ENCODE data around the gene PCDHGA1. TPM values are rescaled to one million over a fixed set of nuclear protein-coding genes. Genes with fewer than 3 reads are reported as not detected.

Gene PCDHGA1
- total RNA-seq, 1 experiment from 2014 or later: 0.63 TPM

- Mint-ChIP-seq H3K27me3 (ENCODE audit: low read depth) (peaks cover 23% of the 10 kb centered on the region), H3K36me3 (ENCODE audit: insufficient read depth in 1 of 3, low read depth in 3 of 3) (peaks cover 5 to 10% (median 6%) of the 10 kb centered on the region in 3 experiments; a peak in 4 of 7 replicates), H3K27ac (peak overlapping the region in 2 of 3 experiments; percentile 46 to 67; a peak in 4 of 7 replicates), H3K4me1 (peaks cover 33 to 38% of the 10 kb centered on the region in 2 experiments), H3K9me3 (no peaks in the 10 kb centered on the region), H3K4me3 (peak overlapping the region; percentile 76 to 88)
- H3K56ac ChIP-seq (ENCODE audit: insufficient read length, low read depth, low read length): no peak overlapping the region
- H3K18ac ChIP-seq (ENCODE audit: insufficient read length, low read depth, low read length): no peak overlapping the region
- H2BK120ac ChIP-seq (ENCODE audit: low read depth, low read length, poor library complexity, severe bottlenecking): no peak overlapping the region
- H4K91ac ChIP-seq (ENCODE audit: insufficient read length, low read depth, low read length): no peak overlapping the region
- H3K14ac ChIP-seq (ENCODE audit: insufficient read depth, low read length): no peak overlapping the region
- H2BK20ac ChIP-seq (ENCODE audit: low read depth, low read length, poor library complexity, severe bottlenecking): no peak overlapping the region
- H3K27me3 ChIP-seq (ENCODE audit: insufficient read depth, low read length): peaks cover 8% of the 10 kb centered on the region; the same call in 1 of the 2 replicates
- H3K4me2 ChIP-seq (ENCODE audit: insufficient read depth, insufficient read length, low read length): peak overlapping the region; percentile 91
- no peak overlapping the region for H2AFZ ChIP-seq (ENCODE audit: low read length)
- H3K9ac ChIP-seq (ENCODE audit: extremely low read depth, insufficient read length, low read length): no peak overlapping the region
- H2BK5ac ChIP-seq (ENCODE audit: insufficient read length, low read length): no peak overlapping the region
- no peak overlapping the region for H3K23ac ChIP-seq (ENCODE audit: insufficient read length, low read depth, low read length)
- no peaks in the 10 kb centered on the region for H4K20me1 ChIP-seq (ENCODE audit: control insufficient read depth, insufficient read depth, insufficient read length)
- no peaks in the 10 kb centered on the region; the same call in 1 of the 2 replicates for H3K79me2 ChIP-seq (ENCODE audit: insufficient read depth, low read length)
- H4K8ac ChIP-seq (replicated peaks; ENCODE audit: insufficient read length, low read depth, low read length): no peak overlapping the region
- WGBS (ENCODE audit: extremely low coverage, insufficient read length, low lambda C conversion rate): no CpG with 5 or more reads among the region's 3 CpGs
- no peaks in the 10 kb centered on the region for H3K79me1 ChIP-seq (ENCODE audit: insufficient read depth, low read depth, low read length, poor library complexity, severe bottlenecking)
- no peak overlapping the region for H3T11ph ChIP-seq (ENCODE audit: low read length)
- H2BK15ac ChIP-seq (ENCODE audit: low read depth, low read length): no peak overlapping the region
- no peak overlapping the region for H2BK12ac ChIP-seq (ENCODE audit: insufficient read length, low read depth, low read length)
- no peak overlapping the region for H2AK5ac ChIP-seq (ENCODE audit: insufficient read length, low read length)
- H3K23me2 ChIP-seq (ENCODE audit: insufficient read length, low read depth, low read length, poor library complexity, severe bottlenecking): peaks cover 11% of the 10 kb centered on the region
- peaks cover 5% of the 10 kb centered on the region; the same call in 1 of the 2 replicates for H3K4me1 ChIP-seq (ENCODE audit: insufficient read depth, low read length)
- H4K5ac ChIP-seq (ENCODE audit: insufficient read length, low read depth, low read length): no peak overlapping the region
- H3K4ac ChIP-seq (ENCODE audit: low read depth, low read length): no peak overlapping the region
- peak; percentile 43 for DNase-seq
- no peaks in the 10 kb centered on the region for H3K9me3 ChIP-seq (ENCODE audit: control insufficient read depth, low read depth, low read length)
- no peak overlapping the region for H3K27ac ChIP-seq (ENCODE audit: insufficient read length, low read depth, low read length)
- no peak for TF ChIP-seq CTCF (conservative IDR thresholded peaks at IDR 0.05)
Measured at GRCh38 chr5:141483902-141484301, 153.6 kb downstream of the PCDHGA1 start.
